ENCODE measurements around the gene CC2D1B.
"Not testable (repeated sequence)": the region's sequence is repeated elsewhere in the genome, so short reads cannot be mapped to it uniquely, and the experiment has no call there.

The CC2D1B gene, protein sequence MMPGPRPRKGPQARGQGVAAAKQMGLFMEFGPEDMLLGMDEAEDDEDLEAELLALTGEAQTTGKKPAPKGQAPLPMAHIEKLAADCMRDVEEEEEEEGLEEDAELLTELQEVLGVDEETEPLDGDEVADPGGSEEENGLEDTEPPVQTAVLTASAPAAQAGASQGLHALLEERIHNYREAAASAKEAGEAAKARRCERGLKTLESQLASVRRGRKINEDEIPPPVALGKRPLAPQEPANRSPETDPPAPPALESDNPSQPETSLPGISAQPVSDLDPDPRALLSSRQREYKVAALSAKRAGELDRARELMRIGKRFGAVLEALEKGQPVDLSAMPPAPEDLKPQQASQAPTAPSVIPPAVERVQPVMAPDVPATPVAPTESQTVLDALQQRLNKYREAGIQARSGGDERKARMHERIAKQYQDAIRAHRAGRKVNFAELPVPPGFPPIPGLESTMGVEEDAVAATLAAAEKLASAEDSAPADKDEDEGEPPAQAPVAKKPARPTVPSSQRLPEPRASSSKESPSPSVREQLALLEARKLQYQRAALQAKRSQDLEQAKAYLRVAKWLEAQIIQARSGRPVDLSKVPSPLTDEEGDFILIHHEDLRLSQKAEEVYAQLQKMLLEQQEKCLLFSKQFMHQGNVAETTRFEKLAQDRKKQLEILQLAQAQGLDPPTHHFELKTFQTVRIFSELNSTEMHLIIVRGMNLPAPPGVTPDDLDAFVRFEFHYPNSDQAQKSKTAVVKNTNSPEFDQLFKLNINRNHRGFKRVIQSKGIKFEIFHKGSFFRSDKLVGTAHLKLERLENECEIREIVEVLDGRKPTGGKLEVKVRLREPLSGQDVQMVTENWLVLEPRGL

DNA sequence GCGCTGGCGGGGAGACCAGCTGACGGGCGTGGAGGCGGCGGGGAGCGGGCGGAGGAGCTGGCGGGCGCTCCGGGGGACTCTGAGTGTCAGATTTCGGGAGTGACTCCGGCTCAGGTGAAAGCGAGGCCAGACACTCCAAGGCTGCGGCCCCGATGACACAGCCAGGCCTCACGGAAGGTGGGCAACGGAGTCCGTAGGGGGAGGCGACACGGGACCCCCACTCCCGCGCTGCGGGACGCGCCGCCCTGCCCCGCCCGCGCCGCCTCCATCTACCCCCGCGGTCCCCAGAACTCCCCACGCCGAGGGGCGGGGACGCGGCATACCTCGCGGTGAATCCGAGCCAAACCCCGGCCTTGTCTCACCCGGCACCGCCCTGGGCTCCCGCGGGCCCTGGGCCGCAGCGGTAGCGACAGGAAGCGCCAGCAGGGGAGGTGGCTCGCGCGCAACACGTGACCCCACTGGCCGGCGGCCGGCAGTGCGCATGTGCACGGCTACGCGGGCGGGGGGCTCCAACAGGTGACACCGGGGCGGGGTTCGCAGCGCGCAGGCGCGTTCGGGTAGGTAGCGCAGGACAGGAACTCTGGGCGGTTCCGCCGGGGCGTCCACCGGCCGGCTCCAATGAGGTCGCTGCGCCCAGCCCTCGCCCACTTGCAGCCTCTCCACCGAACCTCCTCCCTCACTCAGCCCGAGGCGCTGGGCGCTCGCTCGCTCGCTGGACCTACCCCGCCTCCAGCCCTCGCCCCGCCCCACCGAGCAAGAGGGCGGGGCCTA, at the start of gene CC2D1B:
CC2D1B (minus strand) TSS at position 460 of the 771 bp plus-strand sequence. CDS start 1,585 bp downstream, outside the sequence.
- peak; percentile 100 for DNase-seq (ENCODE audit: low read depth)

DNA sequence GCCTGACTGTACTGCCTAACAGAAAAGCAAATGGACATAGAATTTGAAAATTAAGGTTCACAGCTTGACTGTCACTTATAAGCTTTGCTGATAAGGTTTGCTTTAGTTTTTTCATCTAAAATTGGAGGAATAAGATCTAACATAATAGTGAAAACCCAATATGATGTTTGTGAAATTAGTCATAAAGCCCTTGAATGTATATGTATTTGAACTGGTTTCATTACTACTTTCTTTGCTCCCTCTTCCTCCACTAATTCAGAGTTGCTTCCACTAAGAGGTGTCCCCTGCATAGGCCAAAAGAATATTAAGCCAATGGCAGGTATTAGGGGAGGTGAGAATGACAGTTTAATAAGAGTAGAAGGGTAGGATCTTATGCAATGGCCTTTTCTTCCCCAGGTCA, 48.9 kb upstream of the CC2D1B start:
- no peak for DNase-seq (ENCODE audit: low read depth)

DNA sequence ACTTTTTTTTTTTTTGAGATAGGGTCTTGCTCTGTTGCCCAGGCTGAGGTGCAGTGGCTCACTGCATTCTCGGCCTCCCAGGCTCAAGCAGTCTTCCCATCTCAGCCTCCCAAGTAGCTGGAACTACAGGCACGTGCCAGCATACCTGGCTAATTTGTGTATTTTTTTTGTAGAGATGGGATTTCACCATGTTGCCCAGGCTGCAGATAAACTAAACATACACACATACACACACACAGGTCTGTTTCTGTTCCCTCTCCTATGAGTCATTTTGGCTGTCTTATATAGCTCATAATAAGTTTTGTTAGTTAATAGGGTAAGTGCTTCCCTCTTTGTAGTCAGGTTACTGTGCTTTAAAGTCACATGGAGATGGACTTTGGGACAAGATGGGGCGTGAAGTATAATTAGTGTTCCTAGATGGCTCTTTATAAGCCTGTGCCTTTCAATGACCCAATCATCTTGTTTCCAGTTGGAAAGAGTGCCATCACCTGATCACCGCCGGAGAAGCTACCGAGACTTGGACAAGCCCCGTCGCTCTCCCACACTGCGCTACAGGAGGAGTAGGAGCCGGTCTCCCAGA, 47.5 kb upstream of the CC2D1B start:
- DNase-seq (ENCODE audit: low read depth) = no peak

DNA sequence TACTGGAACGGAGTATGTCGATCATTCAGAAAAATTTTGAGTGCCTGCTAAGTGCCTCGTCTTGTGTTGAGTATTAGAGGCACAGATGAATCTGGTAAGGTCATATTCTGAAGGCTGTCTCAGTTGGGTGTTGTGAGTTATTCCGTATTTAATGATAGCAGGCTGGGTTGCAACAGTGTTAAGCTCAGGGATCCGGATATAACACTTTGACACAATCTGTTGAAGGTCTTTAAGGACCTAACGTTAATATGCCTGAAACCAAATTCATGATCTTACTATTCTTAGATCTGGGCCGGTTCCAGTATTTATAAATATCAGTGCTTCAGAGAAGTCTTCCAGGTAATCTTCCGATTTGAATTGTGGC, 39.0 kb upstream of the CC2D1B start:
- DNase-seq (ENCODE audit: low read depth) = no peak

DNA sequence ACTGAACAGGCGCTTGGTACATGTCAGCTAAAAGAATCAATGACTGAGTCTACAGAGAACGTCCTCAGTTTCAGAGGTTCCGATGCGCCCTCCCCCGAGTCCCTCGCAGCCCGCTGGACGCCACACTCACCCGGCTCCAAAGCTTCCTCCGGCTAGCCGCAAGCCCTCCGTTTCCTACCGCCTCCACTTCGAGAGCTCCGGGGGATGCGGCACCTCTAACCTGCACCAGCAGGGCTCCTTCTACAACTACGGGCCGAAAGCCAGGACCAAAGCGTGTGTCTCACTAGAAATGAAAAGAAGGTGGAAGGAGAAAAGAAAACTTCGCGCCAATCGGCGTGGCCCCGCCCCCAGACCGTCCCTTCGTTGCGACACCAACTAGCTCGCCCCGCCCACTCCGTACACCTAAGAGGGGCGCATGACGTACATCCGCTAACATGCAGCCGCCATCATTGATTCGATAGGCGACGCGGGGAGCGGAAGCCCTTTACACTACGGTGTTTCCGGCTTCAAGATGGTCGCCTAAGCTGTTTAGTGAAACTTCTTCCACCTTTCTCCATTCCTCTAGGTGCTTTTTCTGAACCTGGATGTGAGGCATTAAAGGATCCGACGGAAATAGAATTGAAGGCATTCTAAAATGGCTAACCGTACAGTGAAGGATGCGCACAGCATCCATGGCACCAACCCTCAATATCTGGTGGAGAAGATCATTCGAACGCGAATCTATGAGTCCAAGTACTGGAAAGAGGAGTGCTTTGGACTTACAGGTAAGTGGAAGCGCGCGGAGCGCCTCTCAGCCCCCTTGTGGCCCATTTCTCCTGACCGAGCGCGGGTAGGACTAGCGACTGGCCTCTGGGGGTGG, 38.3 kb upstream of the CC2D1B start, which contains the start of the genes ORC1 and PRPF38A:
ORC1 (minus strand) TSS at position 308 of the 859 bp plus-strand sequence. CDS start 2,200 bp downstream, outside the sequence.
PRPF38A (plus strand) TSS at position 487 of the 859 bp plus-strand sequence; CDS start at position 635, 148 bp downstream.
- DNase-seq (ENCODE audit: low read depth) = peak; percentile 92

DNA sequence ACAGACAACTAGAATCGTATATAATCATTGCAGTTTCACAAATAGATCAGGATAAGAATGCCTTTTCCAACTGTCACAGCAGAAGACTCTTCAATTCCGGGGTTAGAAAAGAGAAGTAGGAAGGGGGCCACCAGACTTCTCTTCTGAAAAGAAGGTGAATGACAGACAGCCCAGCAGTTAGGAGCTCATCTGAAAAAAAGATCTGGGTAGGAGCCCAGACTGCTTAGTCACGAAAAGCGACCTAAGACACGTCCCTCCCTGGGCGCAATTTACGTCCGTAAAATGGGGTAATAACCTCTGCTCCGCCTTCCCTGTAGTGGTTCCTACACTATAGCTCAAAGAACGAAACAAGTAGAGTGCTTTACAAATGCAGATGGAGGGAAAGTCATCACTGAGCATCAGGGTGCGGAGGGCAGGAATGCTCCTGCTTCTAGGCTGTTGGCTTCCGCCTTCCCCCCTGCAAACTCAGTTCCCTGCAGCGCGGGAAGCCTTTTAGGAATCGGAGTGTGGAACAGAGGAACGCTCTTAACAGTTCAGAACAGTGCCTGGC, 37.6 kb upstream of the CC2D1B start:
- no peak for DNase-seq (ENCODE audit: low read depth)

DNA sequence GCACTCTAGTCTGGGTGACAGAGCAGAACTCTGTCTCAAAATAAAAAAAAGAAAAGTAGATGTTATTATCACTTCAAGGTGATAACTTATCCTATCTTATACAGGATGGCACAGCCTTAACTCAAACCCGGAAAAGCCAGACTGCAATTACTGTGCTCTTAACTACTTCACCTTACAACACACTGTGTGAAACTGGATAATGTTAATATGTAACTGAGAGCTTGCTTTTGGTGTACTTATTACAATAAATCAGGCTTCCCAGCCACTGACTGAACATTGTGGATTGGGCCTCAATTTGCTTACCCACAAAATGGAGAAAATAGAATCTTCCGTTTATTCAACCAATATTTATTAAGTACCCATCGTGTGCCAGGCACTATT, 36.8 kb upstream of the CC2D1B start:
- DNase-seq (ENCODE audit: low read depth) = no peak

DNA sequence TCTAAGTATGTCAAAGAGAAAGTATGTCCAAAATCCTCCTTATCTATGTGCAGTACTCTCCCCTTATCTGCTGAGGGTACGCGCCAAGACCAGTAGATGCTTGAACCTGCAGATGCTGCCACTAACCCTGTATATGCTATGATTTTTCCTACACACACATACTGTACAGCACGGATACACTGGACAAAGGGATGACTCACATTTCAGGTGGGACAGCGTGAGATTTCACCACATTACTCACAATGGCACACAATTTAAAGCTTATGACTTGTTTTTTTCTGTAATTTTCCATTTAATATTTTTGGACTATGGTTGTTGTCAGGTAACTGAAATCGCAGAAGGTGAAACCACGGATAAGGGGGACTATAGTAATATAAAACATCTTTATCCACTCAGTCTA, 34.1 kb upstream of the CC2D1B start:
- DNase-seq (ENCODE audit: low read depth) = no peak

DNA sequence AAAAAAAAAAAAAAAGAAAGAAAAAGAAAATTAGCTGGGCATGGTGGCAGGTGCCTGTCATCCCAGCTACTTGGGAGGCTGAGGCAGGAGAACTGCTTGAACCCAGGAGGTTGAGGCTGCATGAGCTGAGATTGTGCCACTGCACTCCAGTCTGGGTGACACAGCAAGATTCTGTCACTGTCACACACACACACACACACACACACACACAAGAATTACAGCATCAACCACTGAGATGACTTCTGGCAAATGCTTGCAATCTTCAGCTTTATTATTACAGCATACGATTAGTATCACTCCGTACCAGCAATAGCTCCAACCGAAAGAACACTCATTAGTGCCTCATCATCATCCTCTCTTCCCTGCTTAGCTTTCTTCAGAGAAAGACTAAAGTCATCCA, 33.6 kb upstream of the CC2D1B start:
- DNase-seq (ENCODE audit: low read depth) = no peak

DNA sequence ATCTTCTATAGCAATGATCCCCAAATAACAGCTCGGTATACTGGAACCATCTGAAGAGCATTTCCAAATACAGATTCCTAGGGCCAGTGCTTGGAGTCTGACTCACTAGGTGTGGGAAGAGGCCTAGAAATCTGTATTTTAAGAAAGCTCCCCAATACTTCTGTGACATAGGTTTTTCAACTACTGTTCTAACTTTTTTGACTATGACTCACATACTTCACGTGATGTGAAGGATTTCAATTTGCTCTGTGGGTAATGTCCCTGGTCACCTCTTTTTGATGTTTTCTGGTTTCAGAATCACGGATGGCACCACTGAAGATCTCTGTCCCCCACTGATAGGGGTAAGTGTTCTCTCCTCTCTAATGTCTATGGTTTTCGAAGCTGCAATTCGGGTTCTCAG, 27.2 kb upstream of the CC2D1B start:
- no peak for DNase-seq (ENCODE audit: low read depth)

DNA sequence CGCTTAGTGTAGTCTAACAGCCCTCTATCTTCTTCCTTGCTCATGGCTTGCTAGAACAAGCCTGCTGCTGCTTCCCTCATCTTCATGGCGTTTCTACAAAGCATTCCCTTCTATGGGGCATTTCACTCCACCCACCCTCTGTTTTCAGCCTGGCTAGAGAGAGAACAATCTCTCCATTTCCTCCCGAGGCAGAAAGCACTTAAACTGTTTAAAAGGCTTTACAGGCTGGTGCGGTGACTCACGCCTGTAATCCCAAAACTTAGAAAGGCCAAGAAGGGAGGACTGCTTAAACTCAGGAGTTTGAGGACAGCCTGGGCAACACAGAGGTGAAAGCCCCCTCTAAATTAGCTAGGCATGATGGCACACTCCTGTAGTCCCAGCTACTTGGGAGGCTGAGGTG, 20.5 kb upstream of the CC2D1B start:
- DNase-seq (ENCODE audit: low read depth) = no peak

DNA sequence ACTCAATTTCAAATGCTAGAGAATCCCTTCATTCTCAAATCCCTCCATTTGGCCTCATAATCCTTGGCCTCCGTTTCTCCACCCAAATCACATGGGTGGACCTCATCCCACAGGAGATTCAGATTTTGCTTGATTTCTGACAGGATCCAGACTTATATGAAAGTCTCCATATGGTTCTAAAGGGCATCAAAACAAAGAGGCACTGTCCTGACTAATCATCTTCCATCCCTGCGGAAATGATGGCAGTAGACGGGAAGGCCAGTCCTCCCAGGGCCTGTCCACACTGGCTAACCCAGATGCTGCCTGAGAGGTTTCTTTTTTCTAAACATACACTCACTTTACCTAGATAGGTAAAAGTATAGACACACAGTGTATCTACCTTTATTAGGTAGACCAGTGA, 19.4 kb upstream of the CC2D1B start:
- DNase-seq (ENCODE audit: low read depth) = no peak

DNA sequence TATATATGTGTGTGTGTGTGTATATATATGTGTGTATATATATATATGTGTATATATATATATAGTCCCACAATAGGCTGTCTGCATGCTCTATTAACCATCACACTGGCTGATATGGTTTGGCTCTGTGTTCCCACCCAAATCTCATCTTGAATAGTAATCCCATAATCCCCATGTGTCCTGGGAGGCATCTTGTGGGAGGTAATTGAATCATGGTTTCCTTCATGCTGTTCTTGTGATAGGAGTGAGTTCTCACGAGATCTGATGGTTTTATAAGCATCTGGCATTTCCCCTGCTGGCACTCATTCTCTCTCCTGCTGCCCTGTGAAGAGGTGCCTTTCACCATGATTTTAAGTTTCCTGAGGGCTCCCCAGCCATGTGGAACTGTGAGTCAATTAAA, 3.8 kb upstream of the CC2D1B start:
- DNase-seq (ENCODE audit: low read depth) = not testable (repeated sequence)

DNA sequence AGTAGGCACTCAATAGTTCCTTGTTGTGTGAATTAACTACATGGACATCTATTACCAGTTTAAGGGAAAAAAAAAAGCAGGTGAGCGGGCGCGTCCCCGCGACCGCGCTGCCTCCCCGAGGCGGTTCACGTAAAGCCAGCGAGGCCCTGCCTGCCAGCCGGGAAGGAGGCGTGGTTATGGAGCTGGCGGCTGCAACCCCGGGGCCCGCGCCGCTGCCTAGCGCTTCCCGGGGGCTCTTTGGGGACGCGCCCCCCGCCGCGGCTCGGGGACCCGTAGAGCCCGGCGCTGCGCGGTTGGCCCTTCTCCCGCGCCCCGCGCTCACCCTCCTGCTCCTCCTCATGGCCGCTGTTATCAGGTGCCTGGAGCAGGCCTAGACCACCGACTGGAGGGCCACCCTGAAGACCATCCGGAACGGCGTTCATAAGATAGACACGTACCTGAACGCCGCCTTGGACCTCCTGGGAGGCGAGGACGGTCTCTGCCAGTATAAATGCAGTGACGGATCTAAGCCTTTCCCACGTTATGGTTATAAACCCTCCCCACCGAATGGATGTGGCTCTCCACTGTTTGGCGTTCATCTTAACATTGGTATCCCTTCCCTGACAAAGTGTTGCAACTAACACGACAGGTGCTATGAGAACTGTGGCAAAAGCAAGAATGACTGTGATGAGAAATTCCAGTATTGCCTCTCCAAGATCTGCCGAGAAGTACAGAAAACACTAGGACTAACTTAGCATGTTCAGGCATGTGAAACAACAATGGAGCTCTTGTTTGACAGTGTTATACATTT, 2.6 kb upstream of the CC2D1B start:
- peak; percentile 47 for DNase-seq (ENCODE audit: low read depth)

DNA sequence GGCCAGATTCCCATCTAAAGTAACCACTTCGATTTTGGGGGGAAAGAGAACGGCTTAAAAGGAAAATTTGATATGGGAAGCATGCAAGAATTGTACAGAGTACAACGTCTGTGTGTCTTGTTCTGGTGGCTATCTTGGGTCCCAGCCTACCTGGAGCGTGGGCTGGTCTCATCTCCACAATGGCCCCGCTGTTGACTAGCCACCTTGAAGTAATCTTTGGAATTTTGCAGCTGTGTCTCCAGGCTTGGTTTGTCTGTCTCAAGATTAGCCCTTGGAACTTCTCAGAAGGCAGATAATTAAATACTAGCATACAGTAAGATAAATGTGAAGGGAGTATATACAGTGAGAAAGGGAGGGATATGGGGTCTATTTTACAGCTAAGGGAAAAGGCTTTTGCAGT, 1.3 kb upstream of the CC2D1B start:
- DNase-seq (ENCODE audit: low read depth) = no peak

DNA sequence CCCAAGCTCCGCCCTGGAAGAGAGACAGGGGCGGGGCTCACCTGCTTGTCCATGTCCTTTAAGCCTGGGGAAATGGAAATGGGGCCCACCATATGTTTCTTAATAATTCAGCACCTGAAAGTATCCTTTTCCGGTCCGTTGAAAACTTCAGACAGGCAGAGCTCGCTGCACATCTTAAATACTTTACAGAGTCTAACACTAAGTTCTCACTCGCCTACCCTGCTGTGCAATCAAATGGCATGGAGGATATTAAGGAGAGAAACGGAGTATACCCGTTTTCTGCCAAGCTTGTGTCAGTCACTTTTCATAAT, 467 bp upstream of the CC2D1B start:
- no peak for DNase-seq (ENCODE audit: low read depth)

DNA sequence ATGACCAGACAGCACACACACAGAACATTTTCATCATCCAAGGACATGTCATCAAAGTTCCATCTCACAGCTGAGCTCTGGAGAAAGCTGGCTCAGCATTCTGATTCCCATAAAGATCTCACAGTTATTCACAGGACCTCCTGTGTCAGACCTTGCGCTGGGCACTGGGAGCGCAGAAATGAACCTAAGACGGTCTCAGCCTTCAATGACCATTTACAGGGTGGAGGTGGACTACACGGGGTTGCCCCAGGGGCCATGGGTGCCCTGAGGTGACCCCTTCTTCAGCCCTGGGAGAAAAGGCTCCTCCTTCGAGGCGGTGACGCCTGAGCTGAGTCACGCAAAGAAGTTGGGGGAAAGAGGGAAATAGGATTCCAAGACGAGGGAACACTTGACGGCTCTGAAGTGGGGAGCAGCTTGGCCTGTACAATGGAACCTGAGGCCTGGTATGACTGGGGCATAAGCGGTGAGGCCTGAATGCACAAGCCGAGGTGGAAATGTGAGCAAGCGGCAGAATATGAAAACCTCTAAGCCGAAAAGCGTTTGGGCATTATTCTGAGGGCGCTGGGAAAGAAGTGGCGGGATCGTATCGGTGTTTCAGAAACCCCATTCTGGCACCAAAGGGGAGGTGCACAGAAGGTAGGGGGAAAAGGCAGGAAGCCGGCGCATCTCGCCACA, 797 bp downstream of the CC2D1B start:
- no peak for DNase-seq (ENCODE audit: low read depth)

DNA sequence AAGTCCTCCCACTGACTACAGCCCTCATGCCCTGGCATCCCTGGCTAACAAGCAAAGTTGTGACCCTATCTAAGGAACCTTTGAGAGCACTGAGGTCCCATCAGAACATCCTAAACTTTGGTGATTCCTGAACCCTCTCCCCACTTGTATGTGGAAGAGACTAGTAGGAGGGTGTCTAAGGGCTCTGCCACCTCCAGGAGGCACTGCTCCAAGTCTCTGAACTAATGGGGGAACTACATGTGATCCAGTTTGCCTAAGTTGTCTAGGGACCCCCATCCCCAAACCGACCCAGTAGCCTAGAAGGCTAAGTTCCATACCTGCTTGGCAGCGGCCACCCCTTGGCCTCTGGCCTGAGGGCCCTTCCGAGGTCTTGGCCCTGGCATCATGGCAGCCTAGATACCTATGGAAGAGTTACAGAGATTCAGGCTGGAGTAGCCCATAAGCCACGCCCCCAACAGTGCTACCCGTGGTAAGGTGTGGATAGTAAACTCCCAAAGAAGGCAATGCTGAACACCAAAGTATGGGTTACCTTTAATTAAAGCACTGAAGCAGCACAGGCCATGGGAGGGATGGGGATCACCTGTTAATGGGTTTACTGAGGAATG, 1.7 kb downstream of the CC2D1B start:
- DNase-seq (ENCODE audit: low read depth) = no peak

DNA sequence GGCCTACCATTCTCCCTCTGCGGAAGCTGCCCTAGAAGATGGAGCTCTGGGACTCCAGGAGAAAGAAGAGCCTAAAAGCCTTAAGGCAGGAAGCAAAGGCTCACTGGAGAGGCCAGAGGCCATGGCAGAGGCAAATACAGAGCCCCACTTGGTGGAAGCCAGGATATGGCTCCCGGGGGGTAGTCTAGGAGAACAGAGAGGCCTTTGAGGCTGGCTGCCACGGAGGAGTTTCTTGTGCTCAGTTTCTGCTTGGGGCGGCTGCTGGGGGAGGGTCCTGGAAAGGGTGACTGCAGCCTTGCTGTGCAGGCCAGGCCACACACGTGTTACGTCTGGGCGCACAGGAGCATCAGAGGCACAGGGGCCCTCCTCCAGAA, 5.4 kb downstream of the CC2D1B start:
- no peak for DNase-seq (ENCODE audit: low read depth)
